NCI-H748 (cell line): ENCODE data around the gene TNXB.
"Not testable (repeated sequence)": the region's sequence is repeated elsewhere in the genome, so short reads cannot be mapped to it uniquely, and the experiment has no call there.

Experiments used
- DNase-seq: peaks from one replicate; lab custom pipeline; 2025; ENCODE audit not compliant: unreplicated experiment; lab: John Stamatoyannopoulos, UW

The TNXB gene

GRCh38 chr6:32005991-32006529 is 103.1 kb downstream of the TNXB start:
- DNase-seq: not testable (repeated sequence)

DNA sequence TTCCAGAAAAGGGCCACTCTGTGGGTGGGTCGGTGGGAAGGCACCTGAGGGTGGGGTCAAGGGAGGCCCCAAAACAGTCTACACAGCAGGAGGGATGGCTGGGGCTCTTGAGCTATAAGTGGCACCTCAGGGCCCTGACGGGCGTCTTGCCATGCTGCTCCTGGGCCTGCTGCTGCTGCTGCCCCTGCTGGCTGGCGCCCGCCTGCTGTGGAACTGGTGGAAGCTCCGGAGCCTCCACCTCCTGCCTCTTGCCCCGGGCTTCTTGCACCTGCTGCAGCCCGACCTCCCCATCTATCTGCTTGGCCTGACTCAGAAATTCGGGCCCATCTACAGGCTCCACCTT is 103.6 kb downstream of the TNXB start:
- not testable (repeated sequence) for DNase-seq

DNA sequence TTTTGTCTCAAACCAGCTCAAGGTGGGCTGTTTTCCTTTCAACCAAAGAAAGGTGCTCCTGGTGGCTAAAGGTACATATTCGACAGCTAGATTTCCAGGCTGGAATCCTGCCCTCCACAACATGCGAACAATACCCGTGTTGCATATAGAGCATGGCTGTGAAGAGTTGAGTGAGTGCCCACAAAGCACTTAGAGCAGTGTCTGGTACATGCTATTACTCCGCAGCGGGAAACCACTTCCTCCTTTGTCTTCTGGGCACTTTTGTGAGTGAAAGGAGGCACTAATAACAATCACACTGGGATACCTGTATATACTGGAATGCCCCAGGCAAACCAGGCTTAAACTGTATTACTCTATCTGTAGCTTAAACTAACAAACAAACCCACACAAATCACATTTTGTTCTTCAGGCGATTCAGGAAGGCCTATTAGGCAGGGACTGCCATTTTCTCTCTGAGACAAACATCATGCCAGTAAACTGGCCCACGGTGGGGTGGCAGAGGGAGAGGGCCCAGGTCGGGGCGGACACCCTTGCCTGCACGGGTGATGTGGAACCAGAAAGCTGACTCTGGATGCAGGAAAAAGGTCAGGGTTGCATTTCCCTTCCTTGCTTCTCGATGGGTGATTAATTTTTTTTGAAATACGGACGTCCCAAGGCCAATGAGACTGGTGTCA is 104.1 kb downstream of the TNXB start:
- peak; percentile 44 for DNase-seq

DNA sequence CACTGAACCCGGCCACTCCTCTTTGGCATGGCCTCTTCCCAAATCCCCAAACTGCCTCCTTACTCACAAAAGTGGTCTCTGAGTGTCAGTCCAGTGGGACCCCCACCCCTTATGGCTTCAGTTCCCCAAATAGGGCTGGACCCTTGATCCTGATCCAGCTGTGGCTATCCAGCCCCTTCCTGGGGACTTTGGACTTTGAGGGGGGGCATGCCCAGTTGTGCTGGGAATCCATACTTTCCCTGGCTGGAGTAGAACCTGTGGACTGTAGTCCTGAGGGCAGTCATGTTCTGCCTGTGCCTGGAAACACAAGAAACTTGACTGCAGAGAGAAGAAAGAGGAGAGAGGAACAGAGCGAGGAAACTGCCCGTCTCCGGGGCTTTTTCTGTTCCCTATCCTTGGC is 104.7 kb downstream of the TNXB start:
- not testable (repeated sequence) for DNase-seq

DNA sequence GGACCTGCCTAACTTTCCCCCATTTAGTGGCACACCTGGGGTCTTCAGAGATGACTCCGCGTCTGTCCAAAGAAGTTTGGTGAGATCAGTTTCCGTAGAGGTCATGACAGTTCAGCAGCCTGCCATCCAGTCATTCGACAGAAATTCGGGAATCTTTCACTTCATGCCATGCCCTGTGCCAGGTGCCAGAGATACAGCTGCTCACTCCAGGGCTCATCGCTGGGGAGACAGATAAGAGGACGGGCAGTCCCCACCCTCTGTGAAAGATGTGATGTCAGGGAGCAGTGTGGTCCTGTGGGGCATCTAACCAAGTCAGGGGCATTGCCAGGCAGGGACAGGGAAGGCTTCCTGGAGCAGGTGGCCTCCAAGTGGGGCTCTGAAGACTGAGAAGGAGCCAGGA is 105.8 kb downstream of the TNXB start:
- DNase-seq: not testable (repeated sequence)

GRCh38 chr6:32002546-32003268 is 106.4 kb downstream of the TNXB start:
- not testable (repeated sequence) for DNase-seq

DNA sequence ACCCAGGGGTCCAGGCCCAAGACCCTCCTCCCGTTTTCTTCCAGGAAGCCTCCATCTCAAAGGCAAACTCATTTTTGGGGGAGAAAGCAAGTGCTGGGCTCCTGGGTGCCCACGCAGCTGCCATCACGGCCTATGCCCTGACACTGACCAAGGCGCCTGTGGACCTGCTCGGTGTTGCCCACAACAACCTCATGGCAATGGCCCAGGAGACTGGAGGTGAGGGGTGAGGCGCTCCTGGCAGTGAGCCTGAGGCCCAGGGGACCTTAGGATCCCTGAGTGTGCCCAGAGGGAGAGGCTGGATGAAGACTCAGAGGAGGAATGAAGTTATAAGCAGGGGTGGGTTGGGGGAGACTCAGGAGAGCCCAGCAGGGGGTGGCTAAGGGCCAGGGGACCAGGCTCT is 112.8 kb downstream of the TNXB start:
- DNase-seq: not testable (repeated sequence)

DNA sequence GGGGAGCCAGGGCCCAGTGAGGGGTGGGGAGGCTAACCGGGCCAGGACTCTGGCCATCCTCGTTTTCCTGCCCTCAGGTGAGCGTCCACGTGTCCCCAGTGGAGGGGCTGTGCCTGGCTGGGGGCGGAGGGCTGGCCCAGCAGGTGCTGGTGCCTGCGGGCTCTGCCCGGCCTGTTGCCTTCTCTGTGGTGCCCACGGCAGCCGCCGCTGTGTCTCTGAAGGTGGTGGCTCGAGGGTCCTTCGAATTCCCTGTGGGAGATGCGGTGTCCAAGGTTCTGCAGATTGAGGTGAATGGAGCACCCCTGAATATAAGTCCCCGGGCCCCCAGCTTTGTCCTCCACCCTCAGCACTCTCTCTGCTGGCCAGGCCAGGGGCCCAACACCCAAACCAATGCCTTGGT is 114.7 kb downstream of the TNXB start:
- DNase-seq: not testable (repeated sequence)
